Activated naive CD8-positive, alpha-beta T cell treated with anti-CD3 and anti-CD28 coated beads, Interleukin-2, amount 50 U/mL, for 16 hours (primary cell): Measurements from ENCODE around the gene LAMA2.

Experiments used
- DNase-seq: peaks from one replicate; pipeline ENCODE4 v3.0.0-alpha.2; 2020; ENCODE audit warnings: low read depth, low spot score

LAMA2 gene

GRCh38 chr6:129446272-129447197 is 563.6 kb downstream of the LAMA2 start:
- DNase-seq: no peak

- no peak for DNase-seq
Observed at GRCh38 chr6:129447198-129447565, 564.2 kb downstream of the LAMA2 start.

- no peak for DNase-seq
Observed at GRCh38 chr6:129448965-129449364, 566.0 kb downstream of the LAMA2 start.

GRCh38 chr6:129451187-129451586 is 568.2 kb downstream of the LAMA2 start:
- DNase-seq: no peak

- DNase-seq: no peak
Observed at GRCh38 chr6:129453073-129453472, 570.1 kb downstream of the LAMA2 start.

- no peak for DNase-seq
Observed at GRCh38 chr6:129454488-129454887, 571.5 kb downstream of the LAMA2 start.

- DNase-seq: no peak
Observed at GRCh38 chr6:129455126-129455769, 572.3 kb downstream of the LAMA2 start.

- DNase-seq: no peak
Observed at GRCh38 chr6:129460221-129460620, 577.3 kb downstream of the LAMA2 start.

- DNase-seq: no peak
Observed at GRCh38 chr6:129469070-129469662, 586.2 kb downstream of the LAMA2 start.

GRCh38 chr6:129472239-129472638 is 589.3 kb downstream of the LAMA2 start:
- DNase-seq: no peak

- no peak for DNase-seq
Observed at GRCh38 chr6:129473546-129473945, 590.6 kb downstream of the LAMA2 start.

- no peak for DNase-seq
Observed at GRCh38 chr6:129475477-129476247, 592.7 kb downstream of the LAMA2 start.

GRCh38 chr6:129476248-129476564 is 593.3 kb downstream of the LAMA2 start:
- no peak for DNase-seq

GRCh38 chr6:129476810-129477209 is 593.9 kb downstream of the LAMA2 start:
- DNase-seq: no peak

GRCh38 chr6:129478379-129478778 is 595.4 kb downstream of the LAMA2 start:
- DNase-seq: no peak

- DNase-seq: no peak
Observed at GRCh38 chr6:129481706-129482105, 598.8 kb downstream of the LAMA2 start.

GRCh38 chr6:129485746-129486145 is 602.8 kb downstream of the LAMA2 start:
- no peak for DNase-seq

- DNase-seq: no peak
Observed at GRCh38 chr6:129486327-129486726, 603.4 kb downstream of the LAMA2 start.

GRCh38 chr6:129488313-129488712 is 605.4 kb downstream of the LAMA2 start:
- DNase-seq: no peak

GRCh38 chr6:129489215-129489765 is 606.4 kb downstream of the LAMA2 start:
- no peak for DNase-seq

- peak; percentile 21 for DNase-seq
Observed at GRCh38 chr6:129490521-129491255, 607.8 kb downstream of the LAMA2 start.
